H1 (cell line): ENCODE results near the gene WTIP. TPM values are rescaled to one million over a fixed set of nuclear protein-coding genes. Genes with fewer than 3 reads are reported as not detected.

ENCODE experiments used
- ASH2L ChIP-seq: fragments of 200-600, 300-600 bp; sonication (generic); IDR thresholded peaks from one replicate; pipeline ENCODE4 v1.7.1; 2017; ENCODE audit warnings: low read length
- ATF2 ChIP-seq: IDR thresholded peaks from 2 replicates; pipeline ENCODE4 v1.6.1; 2012; ENCODE audit warnings: low read length, inconsistent platforms
- CTCF ChIP-seq, 3 experiments: IDR thresholded peaks; 1 replicate in 2 of 3; 2 replicates in 1 of 3; pipeline versions ENCODE4 v1.5.1 to v1.6.1; 2011; ENCODE audit warnings: low read length in 3 of 3, mild to moderate bottlenecking in 3 of 3, inconsistent platforms in 2 of 3, low read depth in 1 of 3, moderate library complexity in 1 of 3; ENCODE audit not compliant: insufficient read depth in 1 of 3; ENCODE audit errors: control extremely low read depth in 1 of 3
- E2F6 ChIP-seq: IDR thresholded peaks from 2 replicates; pipeline ENCODE4 v1.6.1; 2012; ENCODE audit warnings: inconsistent platforms
- EGR1 ChIP-seq: IDR thresholded peaks from 2 replicates; pipeline ENCODE4 v1.6.1; 2011; ENCODE audit warnings: low read depth, low read length, borderline replicate concordance
- EP300 ChIP-seq, 2 experiments: IDR thresholded peaks; 1 replicate in 1 of 2; 2 replicates in 1 of 2; pipeline ENCODE4 v1.6.1; 2011 to 2012; ENCODE audit warnings: low read depth in 2 of 2, low read length in 2 of 2, mild to moderate bottlenecking in 2 of 2, borderline replicate concordance in 1 of 2, inconsistent platforms in 1 of 2, moderate library complexity in 1 of 2
- PHF8 ChIP-seq: fragments of 200-600 bp; sonication (generic); conservative IDR thresholded peaks from 2 replicates; pipeline ENCODE4 v1.7.1; 2012; ENCODE audit warnings: low read depth, mild to moderate bottlenecking, inconsistent platforms, low read length, moderate library complexity
- RXRA ChIP-seq: IDR thresholded peaks from 2 replicates; pipeline ENCODE4 v1.6.1; 2011; ENCODE audit warnings: low read depth, mild to moderate bottlenecking, low read length, moderate library complexity; ENCODE audit not compliant: insufficient read depth
- SAP30 ChIP-seq: fragments of 300-600 bp; sonication (generic); IDR thresholded peaks from 2 replicates; pipeline ENCODE4 v1.7.1; 2012; ENCODE audit warnings: low read length, moderate library complexity, mild to moderate bottlenecking, inconsistent platforms; ENCODE audit not compliant: insufficient read depth, insufficient replicate concordance
- SIRT6 ChIP-seq: IDR thresholded peaks from one replicate; pipeline ENCODE4 v1.7.1; 2012; ENCODE audit warnings: low read length, inconsistent platforms
- SP1 ChIP-seq: IDR thresholded peaks from 2 replicates; pipeline ENCODE4 v1.6.1; 2011; ENCODE audit warnings: low read depth, low read length
- SP4 ChIP-seq: IDR thresholded peaks from 2 replicates; pipeline ENCODE4 v1.6.1; 2012; ENCODE audit warnings: low read length, inconsistent platforms
- TAF7 ChIP-seq: optimal IDR thresholded peaks from 2 replicates; pipeline ENCODE3; 2011; ENCODE audit warnings: low read depth, mild to moderate bottlenecking, inconsistent platforms, low read length, moderate library complexity, borderline replicate concordance
- TBP ChIP-seq: IDR thresholded peaks from 2 replicates; pipeline ENCODE4 v1.6.1; 2011; ENCODE audit warnings: low read depth, low read length, improper control_type of control experiment
- TCF12 ChIP-seq: IDR thresholded peaks from 2 replicates; pipeline ENCODE4 v1.6.1; 2011; ENCODE audit warnings: low read depth, mild to moderate bottlenecking, low read length
- TEAD4 ChIP-seq: IDR thresholded peaks from 2 replicates; pipeline ENCODE4 v1.6.1; 2012; ENCODE audit warnings: low read depth, low read length, inconsistent platforms, mixed read lengths
- YY1 ChIP-seq: IDR thresholded peaks from 2 replicates; pipeline ENCODE4 v1.6.1; 2011; ENCODE audit warnings: low read depth, mild to moderate bottlenecking, low read length
- polyA plus RNA-seq, 7 experiments: library from polyadenylated mRNA; depleted of rRNA in 3 of 7; stranded (reverse) in 5 of 7; unstranded in 2 of 7; fragments of >200 nt in 5 of 7; fragments of 200-250 nt in 2 of 7; gene quantifications; 1 replicate in 5 of 7; 2 replicates in 1 of 7; 4 replicates in 1 of 7; pipeline versions ENCODE4 v1.2.1 to v1.2.3, GENCODE V29; 2011 to 2013; ENCODE audit warnings: missing spikeins in 2 of 7, mixed read lengths in 2 of 7
- total RNA-seq: library from RNA; stranded (reverse); fragmentation: NEBNext Ultra II Directional; extraction: Animal tissue kit (Norgen Biotek cat#: 25700); gene quantifications from 2 replicates; pipeline ENCODE4 v1.2.1, GENCODE V29; 2021
- TF ChIP-seq, protein P1 (sequence below): IDR thresholded peaks from 2 replicates; pipeline ENCODE4 v1.6.1; 2011; ENCODE audit warnings: low read length, improper control_type of control experiment

WTIP gene
- total and polyA plus RNA-seq, 2 of the 8 experiments (the other 6 are each of a cell fraction or from before 2014, with no cell fraction given): 8.7 to 15.4 TPM

DNA sequence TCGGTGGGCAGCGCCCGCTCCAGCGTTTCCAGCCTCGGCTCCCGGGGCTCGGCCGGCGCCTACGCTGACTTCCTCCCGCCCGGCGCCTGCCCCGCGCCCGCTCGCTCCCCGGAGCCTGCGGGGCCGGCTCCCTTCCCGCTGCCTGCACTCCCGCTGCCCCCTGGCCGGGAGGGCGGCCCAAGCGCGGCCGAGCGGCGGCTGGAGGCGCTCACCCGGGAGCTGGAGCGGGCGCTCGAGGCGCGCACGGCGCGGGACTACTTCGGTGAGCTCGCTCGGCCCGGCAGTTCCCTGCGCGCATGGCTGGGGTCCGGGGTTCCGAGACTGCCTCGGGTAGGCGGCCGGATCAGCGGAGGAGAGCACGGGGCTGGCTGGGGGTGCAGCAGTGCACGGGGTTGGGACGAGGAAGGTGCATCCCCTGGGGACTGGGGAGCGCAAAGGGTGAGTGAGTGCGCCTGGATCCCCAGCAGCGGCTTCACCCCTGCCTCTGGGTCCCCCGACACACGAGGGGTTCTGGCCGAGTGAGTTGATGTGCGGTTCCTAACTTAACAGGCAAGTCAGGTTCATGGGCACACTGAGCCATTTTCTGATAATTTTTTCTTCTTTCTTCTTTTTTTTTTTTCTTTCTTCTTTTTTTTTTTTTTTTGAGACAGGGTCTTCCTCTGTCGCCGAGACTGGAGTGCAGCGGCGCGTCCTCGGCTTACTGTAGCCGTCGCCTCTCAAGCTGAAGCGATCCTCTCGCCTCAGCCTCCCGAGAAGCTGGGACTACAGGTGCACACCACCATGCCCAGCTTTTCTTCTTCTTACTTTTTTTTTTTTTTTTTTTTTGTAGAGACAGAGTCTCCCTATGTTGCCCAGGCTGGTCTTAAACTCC is 1.1 kb downstream of the WTIP start (continued):
- TF ChIP-seq SP4: no peak
- 0 out of 2 replicates have a peak, but pooled peaks have one; percentile 55 for TF ChIP-seq PHF8
- TF ChIP-seq YY1: no peak
- TF ChIP-seq E2F6: no peak
- TF ChIP-seq SAP30: no peak
- TF ChIP-seq EP300 (IDR thresholded peaks at IDR 0.05; ENCODE audit: borderline replicate concordance in 1 of 2, low read depth in 2 of 2, low read length in 2 of 2): no peak
- TF ChIP-seq ASH2L: peak; percentile 69
- TF ChIP-seq, protein P1, sequence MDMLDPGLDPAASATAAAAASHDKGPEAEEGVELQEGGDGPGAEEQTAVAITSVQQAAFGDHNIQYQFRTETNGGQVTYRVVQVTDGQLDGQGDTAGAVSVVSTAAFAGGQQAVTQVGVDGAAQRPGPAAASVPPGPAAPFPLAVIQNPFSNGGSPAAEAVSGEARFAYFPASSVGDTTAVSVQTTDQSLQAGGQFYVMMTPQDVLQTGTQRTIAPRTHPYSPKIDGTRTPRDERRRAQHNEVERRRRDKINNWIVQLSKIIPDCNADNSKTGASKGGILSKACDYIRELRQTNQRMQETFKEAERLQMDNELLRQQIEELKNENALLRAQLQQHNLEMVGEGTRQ: no peak
- TF ChIP-seq TBP: peak; percentile 50; the same call in 1 of the 2 replicates
- TF ChIP-seq EGR1: no peak
- TF ChIP-seq TCF12: no peak
- no peak for TF ChIP-seq SP1
- TF ChIP-seq SIRT6: no peak
- TF ChIP-seq TAF7: no peak
- no peak for TF ChIP-seq RXRA
- TF ChIP-seq ATF2: no peak
- TF ChIP-seq CTCF (IDR thresholded peaks at IDR 0.05; ENCODE audit: control extremely low read depth in 1 of 3, insufficient read depth in 1 of 3, low read depth in 1 of 3, low read length in 3 of 3): no peak
- TF ChIP-seq TEAD4: no peak
